Measurements from ENCODE around the gene TJP1. TPM values are rescaled to one million over a fixed set of nuclear protein-coding genes. Genes with fewer than 3 reads are reported as not detected.
"Not testable (repeated sequence)": the region's sequence is repeated elsewhere in the genome, so short reads cannot be mapped to it uniquely, and the experiment has no call there.

TJP1 gene
- total RNA-seq, 2 donors from 2014 or later: 69.9 to 86.4 TPM

DNA sequence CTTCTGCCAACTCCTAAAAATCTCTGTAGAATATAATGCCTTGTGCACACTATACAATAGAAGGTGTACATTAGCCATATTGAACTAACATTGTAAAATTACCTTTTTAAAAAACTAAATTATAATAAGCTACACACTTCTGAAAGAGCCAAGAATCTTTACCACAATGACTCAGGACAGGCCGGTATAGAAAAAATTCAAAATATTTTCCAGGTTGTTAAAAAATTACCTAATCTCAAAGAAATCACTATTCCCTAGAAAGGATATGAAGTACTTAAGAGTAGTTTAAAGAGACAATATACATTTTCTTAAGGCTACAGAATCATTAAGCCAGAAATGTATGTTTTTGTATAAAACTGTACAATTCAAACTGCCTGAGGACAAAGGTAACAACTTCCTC, 48.5 kb downstream of the TJP1 start:
- ATAC-seq: no peak
- DNase-seq: no peak

DNA sequence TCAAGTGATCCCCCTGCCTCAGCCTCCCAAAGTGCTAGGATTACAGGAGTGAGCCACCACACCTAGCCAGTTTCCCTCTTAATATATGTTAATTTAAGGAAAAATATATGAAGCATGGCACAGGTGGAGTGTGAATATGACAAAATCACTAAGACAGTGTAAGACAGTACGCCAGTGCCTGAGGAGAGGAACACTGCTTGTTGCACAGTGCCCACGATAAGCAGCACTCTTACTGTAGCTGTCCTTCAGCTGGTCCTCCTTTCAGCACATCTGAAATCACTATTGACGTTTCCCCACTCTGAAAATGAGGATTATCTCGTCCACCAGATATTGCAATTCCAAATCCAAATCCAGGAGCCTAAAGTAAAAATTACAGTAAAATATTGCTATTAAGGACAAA, 49.3 kb downstream of the TJP1 start:
- ATAC-seq (no peak), DNase-seq (no peak)
- intact Hi-C loops (cut with DNase I, micrococcal nuclease): no loop called here

More for the DNA sequence above, 48.5 kb downstream of the TJP1 start:
- intact Hi-C loops (cut with DNase I, micrococcal nuclease): no loop called here

DNA sequence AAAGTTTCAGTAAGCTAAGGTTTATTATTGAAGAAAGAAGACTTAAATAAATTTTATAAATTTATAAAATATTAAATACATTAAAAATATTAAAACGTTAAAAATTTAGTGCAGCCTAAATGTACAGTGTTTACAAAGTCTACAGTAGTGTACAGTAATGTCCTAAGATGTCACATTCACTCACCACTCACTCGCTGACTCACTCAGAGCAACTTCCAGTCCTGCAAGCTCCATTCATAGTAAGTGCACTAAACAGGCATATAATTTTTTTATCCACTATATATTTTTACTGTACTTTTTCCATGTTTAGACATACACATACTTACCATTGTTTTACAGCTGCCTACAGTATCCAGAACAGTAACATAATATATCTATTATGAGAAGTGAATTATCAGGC, 51.5 kb downstream of the TJP1 start:
- intact Hi-C loops (cut with DNase I, micrococcal nuclease): no loop called here
- ATAC-seq (no peak), DNase-seq (no peak)

- intact Hi-C loops (cut with DNase I, micrococcal nuclease): no loop called here
- no peak for ATAC-seq
Observed at GRCh38 chr15:29765898-29766527, 56.3 kb downstream of the TJP1 start.

DNA sequence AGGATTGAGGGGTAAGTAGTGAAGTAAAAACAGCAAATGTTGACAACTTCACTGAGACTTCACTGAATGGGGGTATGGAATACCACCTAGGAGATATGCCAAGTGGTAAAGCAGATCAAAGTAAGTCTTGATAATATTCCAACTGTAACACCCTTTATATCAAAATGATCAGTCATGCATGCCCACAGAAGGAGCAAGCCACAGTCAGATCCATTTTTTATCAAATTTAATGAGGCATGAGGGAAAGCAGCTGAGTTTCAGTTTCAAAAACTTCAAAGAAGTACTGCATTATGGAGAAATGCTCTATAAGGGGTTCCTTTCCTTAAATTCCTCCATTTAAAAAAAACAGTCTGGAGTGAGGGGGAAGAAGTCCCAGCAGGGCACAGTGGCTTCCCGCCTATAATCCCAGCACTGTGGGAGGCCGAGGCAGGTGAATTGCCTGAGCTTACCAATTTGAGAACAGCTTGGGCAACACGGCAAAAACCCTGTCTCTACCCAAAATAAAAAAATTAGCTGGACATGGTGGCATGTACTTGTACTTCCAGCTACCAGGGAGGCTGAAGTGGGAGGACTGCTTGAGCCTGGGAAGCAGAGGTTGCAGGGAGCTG, 56.9 kb downstream of the TJP1 start:
- ATAC-seq (no peak), DNase-seq (no peak)
- intact Hi-C loops (cut with DNase I, micrococcal nuclease): no loop called here

More at GRCh38 chr15:29765898-29766527, 56.3 kb downstream of the TJP1 start:
- DNase-seq: peak in 1 of 2 donors; percentile 8

DNA sequence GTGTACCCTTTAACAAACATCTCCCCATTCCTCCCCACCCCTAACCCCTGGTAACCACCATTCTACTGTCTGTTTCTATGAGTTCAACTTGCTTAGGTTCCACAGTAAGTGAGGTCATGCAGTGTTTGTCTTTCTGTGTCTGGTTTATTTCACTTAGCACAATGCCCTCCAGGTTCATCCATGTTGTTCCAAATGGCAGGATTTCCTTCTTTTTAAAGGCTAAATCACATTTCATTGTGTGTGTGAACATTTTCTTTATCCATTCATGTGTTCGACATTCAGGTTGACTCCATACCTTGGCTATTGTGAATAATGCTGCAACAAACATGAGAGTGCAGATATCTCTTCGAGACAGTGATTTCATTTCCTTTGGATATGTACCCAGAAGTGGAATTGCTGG, 62.7 kb downstream of the TJP1 start:
- intact Hi-C loops (cut with DNase I, micrococcal nuclease): no loop called here
- ATAC-seq (no peak), DNase-seq (no peak)

DNA sequence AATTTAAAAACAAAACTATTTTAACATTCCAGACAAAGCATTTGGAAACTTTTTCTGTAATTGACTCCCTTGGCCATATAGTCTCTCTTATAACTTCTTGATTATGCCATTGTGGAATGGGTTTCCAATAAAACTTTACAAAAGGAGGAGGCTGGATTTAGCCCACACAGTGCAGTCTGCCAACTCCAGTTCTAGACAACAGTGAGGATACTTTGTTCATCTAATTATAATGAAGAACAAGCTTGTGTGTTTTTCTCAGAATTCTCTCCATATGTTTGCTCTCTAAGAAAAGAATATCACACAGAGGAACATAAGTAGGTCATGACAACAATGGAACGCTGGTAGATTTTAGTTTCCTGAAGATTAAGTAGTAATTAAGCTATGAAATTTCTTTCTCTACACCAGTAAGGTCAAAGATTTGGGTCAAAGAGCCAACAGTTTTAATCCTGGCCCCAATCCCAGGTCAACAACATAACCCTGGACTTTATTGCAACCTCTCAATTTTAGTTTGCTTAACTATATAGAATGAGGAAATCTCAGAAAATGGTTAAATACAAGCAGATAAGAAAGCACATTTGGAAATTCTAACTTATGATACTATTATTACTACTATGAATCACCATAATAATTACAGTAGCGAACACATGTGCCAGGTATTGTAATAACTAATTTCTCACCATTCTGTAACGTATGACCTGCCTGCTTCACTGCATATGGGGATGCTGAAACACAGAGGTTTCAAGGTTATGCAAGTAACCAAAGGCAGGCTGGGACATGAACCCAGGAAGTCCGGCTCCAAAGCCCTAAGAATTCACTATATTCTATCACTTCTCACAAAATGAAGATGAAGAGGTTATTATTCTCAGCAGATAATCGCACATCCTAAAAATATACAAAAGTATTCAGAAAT, 65.7 kb downstream of the TJP1 start:
- DNase-seq (no peak), ATAC-seq (peak; percentile 61)
- intact Hi-C loops (cut with DNase I, micrococcal nuclease): no loop called here

DNA sequence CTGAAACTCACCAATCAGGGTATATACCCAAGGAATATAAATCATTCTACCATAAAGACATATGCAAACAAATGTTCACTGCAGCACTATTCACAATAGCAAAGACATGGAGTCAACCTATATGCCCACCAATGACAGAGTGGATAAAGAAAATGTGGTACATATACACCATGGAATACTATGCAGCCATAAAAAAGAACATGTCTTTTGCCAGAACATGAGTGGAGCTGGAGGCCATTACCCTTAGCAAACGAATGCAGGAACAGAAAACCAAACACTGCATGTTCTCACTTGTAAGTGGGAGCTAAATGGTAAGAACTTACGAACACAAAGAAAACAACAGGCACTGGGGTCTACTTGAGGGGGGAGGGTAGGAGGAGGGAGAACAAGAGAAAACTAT, 68.3 kb downstream of the TJP1 start:
- intact Hi-C loops (cut with DNase I, micrococcal nuclease); DNase-seq; ATAC-seq: not testable (repeated sequence)

- ATAC-seq (no peak), DNase-seq (no peak)
- intact Hi-C loops (cut with DNase I, micrococcal nuclease): no loop called here
Observed at GRCh38 chr15:29753506-29753905, 68.8 kb downstream of the TJP1 start.

DNA sequence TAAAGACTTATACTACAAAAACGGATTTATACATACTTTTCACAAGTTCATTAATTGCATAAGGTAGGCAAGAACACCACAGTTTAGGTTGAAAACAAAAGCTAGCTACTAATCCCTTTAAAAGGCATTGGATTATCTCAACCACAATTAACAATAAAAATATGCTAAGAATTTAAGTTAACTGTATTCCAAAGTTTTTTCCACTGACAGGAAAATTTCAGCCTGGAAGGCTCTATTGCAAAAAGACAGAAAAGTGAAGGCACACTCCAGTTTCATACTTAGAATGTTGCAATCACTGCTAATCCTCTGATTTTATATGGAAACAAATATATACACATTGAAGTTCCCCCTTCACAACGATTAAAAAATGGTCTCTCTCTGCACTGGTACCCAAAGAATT, 71.5 kb downstream of the TJP1 start:
- ATAC-seq (no peak), DNase-seq (no peak)
- intact Hi-C loops (cut with DNase I, micrococcal nuclease): no loop called here

DNA sequence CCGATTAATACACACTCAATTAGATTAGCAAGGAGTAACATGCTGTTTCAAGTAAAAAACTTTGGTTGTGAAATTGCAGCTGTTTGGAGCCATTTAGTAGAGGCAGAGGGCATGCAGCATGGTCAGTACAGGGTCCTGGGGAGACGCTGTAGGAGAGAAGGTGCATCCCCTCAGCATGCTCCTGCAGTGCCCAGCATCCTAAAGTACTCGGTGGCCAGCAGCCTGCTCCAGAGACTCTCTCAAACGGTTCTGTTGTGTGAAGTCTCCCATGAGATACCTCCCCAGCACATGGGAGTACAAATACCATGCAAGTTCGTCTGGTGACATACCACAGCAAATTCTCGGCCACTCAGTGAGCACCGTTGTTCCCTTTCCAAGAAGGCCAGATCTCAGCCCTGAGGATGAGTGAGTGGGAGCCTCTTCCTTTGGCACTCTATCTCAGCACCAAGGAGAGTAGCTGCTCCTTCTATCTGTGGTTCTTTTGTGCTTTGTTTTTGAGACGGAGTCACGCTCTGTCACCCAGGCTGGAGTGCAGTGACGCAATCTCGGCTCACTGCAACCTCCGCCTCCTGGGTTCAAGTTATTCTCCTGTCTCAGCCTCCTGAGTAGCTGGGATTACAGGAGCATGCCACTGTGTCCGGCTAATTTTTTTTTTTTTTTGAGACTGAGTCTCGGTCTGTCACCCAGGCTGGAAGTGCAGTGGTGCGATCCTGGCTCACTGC, 72.7 kb downstream of the TJP1 start:
- ATAC-seq: no peak
- no peak for DNase-seq
- intact Hi-C loops (cut with DNase I, micrococcal nuclease): no loop called here

GRCh38 chr15:29747837-29748417, 74.3 kb downstream of the TJP1 start:
- intact Hi-C loops (cut with DNase I, micrococcal nuclease): no loop called here
- DNase-seq (no peak), ATAC-seq (no peak)

GRCh38 chr15:29743475-29743874, 78.8 kb downstream of the TJP1 start:
- ATAC-seq: no peak
- no peak for DNase-seq
- intact Hi-C loops (cut with DNase I, micrococcal nuclease): no loop called here

- intact Hi-C loops (cut with DNase I, micrococcal nuclease): no loop called here
- ATAC-seq (peak; percentile 63), DNase-seq (peak in 1 of 2 donors; percentile 18)
Observed at GRCh38 chr15:29740692-29741311, 81.5 kb downstream of the TJP1 start.

DNA sequence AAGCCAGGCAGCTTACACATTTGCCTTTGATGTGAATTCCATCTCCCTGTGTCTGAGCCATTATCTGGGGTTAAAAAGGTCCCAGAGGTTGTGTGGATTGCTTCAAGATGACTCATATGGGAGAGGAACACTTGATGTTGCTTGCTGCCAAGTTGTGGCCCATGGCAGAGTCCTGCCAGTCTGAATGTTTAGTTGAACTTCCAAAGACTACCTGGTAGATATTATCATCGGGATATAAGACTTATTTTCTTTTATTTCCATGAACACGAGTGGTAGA, 85.6 kb downstream of the TJP1 start:
- peak; percentile 32 for ATAC-seq
- intact Hi-C loops (cut with DNase I, micrococcal nuclease): no loop called here
- DNase-seq: no peak

- no peak for ATAC-seq
- DNase-seq: no peak
- intact Hi-C loops (cut with DNase I, micrococcal nuclease): no loop called here
Observed at GRCh38 chr15:29736012-29736743, 86.1 kb downstream of the TJP1 start.

DNA sequence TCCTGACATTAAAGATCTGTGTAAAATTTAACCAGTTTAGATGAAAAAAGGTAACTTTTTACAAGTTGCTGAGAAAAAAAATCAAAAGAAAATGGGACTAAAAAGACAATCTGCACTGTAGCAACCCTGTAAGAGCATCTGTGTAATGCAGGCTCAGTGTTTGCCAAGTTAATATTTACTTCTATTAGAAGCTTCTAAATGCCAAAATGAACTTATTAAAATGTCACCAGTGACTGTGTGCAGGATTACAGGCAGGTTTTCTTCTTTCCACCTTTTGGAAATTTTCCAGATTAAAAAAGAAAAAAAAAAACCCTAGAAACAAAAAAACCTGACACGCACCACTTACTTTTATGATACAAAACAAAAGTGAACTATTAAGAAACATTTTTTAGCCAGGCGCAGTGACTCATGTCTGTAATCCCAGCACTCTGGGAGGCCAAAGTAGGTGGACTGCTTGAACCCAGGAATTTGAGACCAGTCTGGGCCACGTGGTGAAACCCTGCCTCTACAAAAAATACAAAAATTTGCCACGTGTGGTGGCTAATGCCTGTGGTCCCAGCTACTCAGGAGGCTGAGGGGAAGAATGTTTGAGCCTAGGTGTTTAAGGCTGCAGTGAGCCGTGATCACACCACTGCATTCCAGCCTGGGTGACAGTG, 87.2 kb downstream of the TJP1 start:
- no peak for ATAC-seq
- no peak for DNase-seq
- intact Hi-C loops (cut with DNase I, micrococcal nuclease): no loop called here

GRCh38 chr15:29731865-29732264, 90.4 kb downstream of the TJP1 start:
- ATAC-seq (no peak), DNase-seq (no peak)
- intact Hi-C loops (cut with DNase I, micrococcal nuclease): no loop called here

Data from left colon (tissue), 2 donors.